HG03378 (cell line): ENCODE results near the gene ZNF799.
"Not testable (repeated sequence)": the region's sequence is repeated elsewhere in the genome, so short reads cannot be mapped to it uniquely, and the experiment has no call there.

Experiments
- ATAC-seq: cut with Tn5 transposase; IDR thresholded peaks from one replicate; pipeline ENCODE4 v1.9.1; 2021; ENCODE audit warnings: mild to moderate bottlenecking, moderate library complexity; ENCODE audit not compliant: unreplicated experiment

ZNF799 gene

GRCh38 chr19:12400633-12401502, at the start of gene ZNF799:
Gene ZNF799, minus strand, starts transcription at chr19:12401271. Its CDS starts 201 bp downstream, at chr19:12401070.
- peak; percentile 72 for ATAC-seq

DNA sequence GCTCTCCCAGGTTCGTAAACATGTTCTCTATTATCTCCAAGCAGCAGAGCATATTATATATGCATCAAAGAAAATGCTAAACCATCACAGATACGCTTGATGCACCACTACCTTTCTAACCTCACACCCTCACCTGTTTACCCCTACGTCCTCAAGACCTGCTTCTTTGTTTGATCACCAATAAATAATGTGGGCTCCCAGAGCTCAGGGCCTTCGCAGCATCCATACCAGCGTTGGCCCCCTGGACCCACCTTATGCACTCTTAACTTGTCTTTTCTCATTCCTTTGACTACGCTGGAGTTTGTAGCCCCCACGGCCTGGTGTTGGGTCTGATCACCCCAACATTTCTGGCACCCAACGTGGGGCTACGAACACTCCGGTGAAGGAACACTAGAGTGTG, 49.8 kb upstream of the ZNF799 start:
- no peak for ATAC-seq

DNA sequence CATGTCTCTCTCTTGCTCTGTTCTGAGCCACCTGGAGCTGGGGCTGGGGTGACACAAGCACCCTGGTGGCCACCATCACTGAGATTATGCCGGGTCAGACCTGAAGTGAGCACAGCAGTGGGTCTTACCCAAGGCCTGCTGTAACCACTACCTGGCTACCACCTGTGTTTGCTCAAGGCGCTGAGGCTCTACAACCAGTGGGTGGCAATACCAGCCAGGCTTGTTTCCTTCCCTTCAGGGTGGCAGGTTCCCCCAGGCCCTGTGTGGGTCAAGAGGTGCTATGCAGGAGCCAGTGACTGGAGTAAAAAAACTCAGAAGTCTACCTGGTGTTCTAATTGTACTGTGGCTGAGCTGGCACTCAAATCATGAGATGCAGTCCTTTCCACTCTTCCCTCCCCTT, 47.7 kb upstream of the ZNF799 start:
- no peak for ATAC-seq

DNA sequence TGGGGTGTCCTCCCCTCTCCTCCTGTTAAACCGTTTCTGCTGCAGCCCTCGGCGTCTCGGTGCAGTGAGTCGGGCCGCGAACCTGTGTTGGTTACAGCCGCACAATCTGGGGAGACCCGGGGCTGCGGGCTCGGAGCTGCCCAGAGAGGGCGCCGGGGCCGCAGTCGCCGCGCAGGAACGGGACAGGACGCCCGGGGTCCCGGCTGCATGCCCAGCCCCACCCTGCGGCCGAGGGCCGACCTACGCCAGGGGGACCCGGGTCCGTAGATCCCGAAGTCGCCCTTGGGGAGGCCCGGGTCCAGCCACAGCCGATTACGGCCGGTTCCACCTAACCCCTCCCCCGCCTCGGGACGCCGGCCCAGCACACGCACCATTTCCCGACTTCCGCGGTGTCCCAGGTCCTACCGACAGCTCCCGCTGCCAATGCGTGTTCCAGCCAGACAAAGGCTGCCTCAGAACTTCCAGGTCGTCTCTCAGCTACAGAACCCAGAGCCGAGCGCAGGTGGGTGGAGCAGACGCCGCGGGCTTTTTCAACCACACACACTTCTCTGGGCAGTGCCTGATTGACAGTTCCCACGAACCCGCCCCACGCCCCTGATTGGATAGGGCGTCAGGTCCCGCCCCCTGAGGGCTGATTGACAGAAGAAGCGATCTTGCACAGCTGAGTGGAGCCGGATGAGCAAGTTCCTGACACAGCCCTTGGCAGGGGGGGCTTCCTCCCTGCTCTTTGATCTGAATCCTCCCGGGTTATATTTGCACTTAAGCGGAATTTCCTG, 39.7 kb upstream of the ZNF799 start, which contains the start of gene ZNF443:
Gene ZNF443 (minus strand): TSS at position 481 of the 776 bp plus-strand sequence. CDS start 107 bp downstream, at position 374.
- peak; percentile 91 for ATAC-seq

- ATAC-seq, result peak; percentile 27
Measured at GRCh38 chr19:12439686-12440540, 38.8 kb upstream of the ZNF799 start.

GRCh38 chr19:12430726-12431299, 29.7 kb upstream of the ZNF799 start:
- not testable (repeated sequence) for ATAC-seq

GRCh38 chr19:12425888-12426274, 24.8 kb upstream of the ZNF799 start:
- no peak for ATAC-seq

DNA sequence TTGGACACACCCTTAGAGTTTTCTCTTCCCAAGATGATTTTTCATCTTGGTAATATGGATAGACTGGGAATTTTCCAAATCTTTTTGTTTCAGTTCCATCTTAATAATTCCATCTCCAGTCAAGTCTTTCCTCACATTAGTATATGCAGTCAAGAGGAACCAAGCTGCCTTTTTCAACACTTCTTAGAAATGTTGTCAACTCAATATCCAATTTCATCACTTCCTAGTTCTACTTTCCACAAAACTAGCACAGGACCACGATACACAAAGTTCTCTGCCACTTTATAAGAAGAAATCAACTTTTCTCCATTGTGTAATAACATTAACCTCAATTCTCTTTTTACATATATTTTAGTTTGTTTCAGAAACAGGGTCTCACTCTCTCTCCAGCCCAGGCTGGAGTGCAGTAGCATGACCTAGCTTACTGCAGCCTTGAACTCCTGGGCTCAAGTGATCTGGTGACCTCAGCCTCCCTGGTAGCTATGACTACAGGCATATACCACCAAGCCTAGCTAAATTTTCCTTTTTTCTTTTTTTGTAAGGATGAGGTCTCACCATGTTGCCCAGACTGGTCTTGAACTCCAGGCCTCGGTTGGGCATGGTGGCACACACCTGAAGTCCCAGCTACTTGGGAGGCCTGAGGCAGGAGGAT, 24.3 kb upstream of the ZNF799 start:
- no peak for ATAC-seq

- not testable (repeated sequence) for ATAC-seq
Measured at GRCh38 chr19:12417273-12417672, 16.2 kb upstream of the ZNF799 start.

DNA sequence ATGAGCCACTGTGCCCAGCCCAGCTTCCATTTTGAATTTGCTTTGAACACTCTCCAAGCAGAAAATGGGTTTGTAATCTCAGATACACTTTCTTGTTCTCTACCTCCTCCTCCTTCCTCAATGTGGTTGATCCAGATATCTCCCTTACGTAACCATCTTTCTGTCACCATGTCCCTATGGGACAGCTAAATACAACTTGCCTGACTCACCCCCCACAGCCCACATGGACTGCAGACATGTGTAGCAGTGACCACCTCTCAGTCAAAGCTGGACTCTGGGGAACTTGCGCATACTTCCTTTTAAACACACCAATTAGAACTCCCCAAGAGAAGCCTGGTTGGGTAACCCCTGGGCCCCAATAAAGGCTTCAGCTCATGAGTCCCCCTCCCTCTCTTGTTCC, 10.8 kb upstream of the ZNF799 start:
- ATAC-seq, result no peak

- ATAC-seq, result peak; percentile 37
Measured at GRCh38 chr19:12399901-12400632, 1.0 kb downstream of the ZNF799 start.

DNA sequence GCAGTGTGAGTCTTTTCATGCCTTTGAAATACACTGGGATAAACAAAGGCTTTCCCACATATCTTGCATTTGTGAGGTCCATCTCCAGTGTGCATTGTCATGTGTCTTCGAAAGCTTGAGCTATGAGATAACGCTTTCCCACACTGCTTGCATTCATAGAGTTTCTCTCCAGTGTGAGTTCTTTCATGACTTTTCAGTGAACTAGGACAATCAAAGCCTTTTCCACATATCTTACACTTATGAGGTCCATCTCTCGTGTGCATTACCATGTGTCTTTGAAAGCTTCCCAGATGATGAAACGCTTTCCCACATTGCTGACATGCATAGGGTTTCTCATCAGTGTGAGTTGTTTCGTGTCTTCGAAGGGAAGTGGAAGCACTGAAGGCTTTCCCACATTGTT, 9.9 kb downstream of the ZNF799 start:
- ATAC-seq, result not testable (repeated sequence)

GRCh38 chr19:12386365-12386764, 14.7 kb downstream of the ZNF799 start:
- not testable (repeated sequence) for ATAC-seq

DNA sequence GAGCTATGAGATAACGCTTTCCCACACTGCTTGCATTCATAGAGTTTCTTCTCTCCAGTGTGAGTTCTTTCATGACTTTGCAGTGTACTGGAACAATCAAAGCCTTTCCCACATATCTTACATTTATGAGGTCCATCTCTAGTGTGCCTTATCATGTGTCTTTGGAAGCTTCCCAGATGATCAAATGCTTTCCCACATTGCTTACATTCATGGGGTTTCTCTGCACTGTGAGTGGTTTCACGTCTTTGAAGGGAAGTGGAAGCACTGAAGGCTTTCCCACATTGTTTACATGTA, 20.7 kb downstream of the ZNF799 start:
- ATAC-seq, result no peak

DNA sequence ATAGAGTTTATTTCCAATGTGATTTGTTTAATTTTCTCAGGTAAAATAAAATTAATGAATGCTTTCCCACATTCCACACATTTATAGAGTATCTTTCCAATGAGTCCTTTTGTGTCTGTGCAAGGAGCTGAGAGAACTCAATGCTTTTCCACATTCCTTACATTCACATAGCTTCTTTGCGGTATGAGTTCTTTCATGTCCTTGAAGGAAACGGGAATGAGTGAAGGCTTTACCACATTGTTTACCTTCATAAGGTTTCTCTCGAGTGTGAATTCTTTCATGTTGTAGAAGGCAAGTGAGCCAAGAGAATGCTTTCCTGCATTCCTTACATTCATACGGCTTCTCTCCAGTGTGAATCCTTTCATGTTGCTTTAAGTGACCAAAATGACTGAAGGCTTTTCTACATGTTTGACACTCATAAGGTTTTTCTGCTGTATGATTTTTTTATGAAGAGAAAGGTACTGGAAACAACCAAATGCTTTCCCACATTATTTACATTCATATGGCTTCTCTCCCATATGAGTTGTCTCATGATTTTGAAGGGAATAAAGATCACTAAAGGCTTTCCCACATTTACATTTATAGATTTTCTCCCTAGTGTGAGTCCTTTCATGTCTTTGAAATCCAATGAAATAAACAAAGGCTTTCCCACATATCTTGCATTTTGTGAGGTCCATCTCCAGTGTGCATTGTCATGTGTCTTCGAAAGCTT, 21.2 kb downstream of the ZNF799 start:
- ATAC-seq, result no peak

- no peak for ATAC-seq
Measured at GRCh38 chr19:12374026-12374425, 27.0 kb downstream of the ZNF799 start.

- peak; percentile 86 for ATAC-seq
Measured at GRCh38 chr19:12365236-12366162, 35.6 kb downstream of the ZNF799 start, which contains the start of gene ZNF442. Gene ZNF442, minus strand, starts transcription at chr19:12365683. Its CDS starts 2,052 bp downstream, at chr19:12363631.
